Measurements from ENCODE around the gene ZNF723.

DNA sequence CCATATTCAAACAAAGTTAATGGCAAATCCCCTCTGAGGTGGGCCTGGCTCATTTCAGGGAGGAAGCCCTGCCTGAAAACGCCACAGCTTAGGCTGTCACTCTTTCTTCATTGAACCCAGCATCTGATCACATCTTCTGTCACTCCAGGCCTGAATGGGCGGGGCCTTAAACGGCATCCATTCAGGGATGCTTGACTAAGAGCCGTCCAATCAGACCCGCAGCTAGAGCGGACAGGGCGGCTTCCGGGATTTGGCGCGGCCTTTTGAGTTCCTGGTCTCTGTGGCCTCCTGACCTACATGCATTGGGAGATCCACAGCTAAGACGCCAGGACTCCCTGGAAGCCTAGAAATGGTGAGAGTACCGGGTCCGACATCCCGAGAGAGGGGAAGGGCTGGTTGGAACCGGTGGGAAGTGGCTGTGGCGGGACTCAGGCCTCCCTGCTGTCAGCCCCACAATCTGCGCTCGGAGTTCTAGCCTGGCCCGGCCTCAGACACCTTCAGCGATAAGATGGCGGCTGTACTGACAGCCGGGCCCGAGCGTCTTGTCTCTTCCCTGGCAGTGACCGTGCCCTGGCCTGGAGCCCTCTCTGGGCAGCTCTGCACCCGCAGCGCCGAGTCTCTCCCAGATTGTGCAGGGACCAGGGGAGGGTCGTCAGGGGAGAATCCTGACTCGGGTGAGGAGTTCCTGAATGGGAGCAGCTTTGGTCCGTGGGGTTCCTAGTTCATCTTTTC, at the start of gene ZNF723:
- TF ChIP-seq, protein P1, sequence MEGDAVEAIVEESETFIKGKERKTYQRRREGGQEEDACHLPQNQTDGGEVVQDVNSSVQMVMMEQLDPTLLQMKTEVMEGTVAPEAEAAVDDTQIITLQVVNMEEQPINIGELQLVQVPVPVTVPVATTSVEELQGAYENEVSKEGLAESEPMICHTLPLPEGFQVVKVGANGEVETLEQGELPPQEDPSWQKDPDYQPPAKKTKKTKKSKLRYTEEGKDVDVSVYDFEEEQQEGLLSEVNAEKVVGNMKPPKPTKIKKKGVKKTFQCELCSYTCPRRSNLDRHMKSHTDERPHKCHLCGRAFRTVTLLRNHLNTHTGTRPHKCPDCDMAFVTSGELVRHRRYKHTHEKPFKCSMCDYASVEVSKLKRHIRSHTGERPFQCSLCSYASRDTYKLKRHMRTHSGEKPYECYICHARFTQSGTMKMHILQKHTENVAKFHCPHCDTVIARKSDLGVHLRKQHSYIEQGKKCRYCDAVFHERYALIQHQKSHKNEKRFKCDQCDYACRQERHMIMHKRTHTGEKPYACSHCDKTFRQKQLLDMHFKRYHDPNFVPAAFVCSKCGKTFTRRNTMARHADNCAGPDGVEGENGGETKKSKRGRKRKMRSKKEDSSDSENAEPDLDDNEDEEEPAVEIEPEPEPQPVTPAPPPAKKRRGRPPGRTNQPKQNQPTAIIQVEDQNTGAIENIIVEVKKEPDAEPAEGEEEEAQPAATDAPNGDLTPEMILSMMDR (IDR thresholded peaks at IDR 0.05), result no peak
- no peak for TF ChIP-seq POLR2A (IDR thresholded peaks at IDR 0.05)

All from uterus (tissue), 2 donors.